Psoas muscle (tissue), 8 donors: ENCODE results near the gene SLC43A2. TPM values are rescaled to one million over a fixed set of nuclear protein-coding genes. Genes with fewer than 3 reads are reported as not detected.
A peak's percentile ranks its signal among the peaks of the same experiment; 100 is the strongest.

Source experiments
- ATAC-seq, 4 donors: fragments of 200-7000 bp; cut with Tn5 transposase; one replicate each; pipeline ENCODE4 v1.9.1; 2020; ENCODE audit warnings: moderate library complexity in 3 of 4, mild to moderate bottlenecking in 2 of 4
- DNase-seq, 2 donors: peaks; one replicate each; pipeline ENCODE4 v3.0.0-alpha.2; 2020
- H3K27ac ChIP-seq: fragments of 200-600 bp; one replicate; pipeline ENCODE4 v1.8.0; 2022
- H3K27me3 ChIP-seq, 3 donors: fragments of 200-600 bp in 1 of 3; one replicate each; pipeline versions ENCODE4 v1.6.1 to v1.8.0; 2013 to 2022; ENCODE audit warnings: low read length in 2 of 3, mild to moderate bottlenecking in 2 of 3, moderate library complexity in 1 of 3; ENCODE audit not compliant: insufficient read depth in 3 of 3
- H3K36me3 ChIP-seq, 2 donors: fragments of 200-600 bp in 1 of 2; one replicate each; pipeline versions ENCODE4 v1.6.1 to v1.8.0; 2013 to 2022; ENCODE audit warnings: low read depth in 1 of 2, mild to moderate bottlenecking in 1 of 2, moderate library complexity in 1 of 2; ENCODE audit not compliant: insufficient read depth in 1 of 2
- H3K4me1 ChIP-seq: fragments of 200-600 bp; one replicate; pipeline ENCODE4 v1.8.0; 2022
- H3K4me3 ChIP-seq: fragments of 200-600 bp; one replicate; pipeline ENCODE4 v1.8.0; 2022; ENCODE audit warnings: mild to moderate bottlenecking
- H3K9me3 ChIP-seq: fragments of 200-600 bp; one replicate; pipeline ENCODE4 v1.8.0; 2022
- WGBS, 3 donors: extraction: QIAGEN DNeasy Blood & Tissue Kit; methylation state at CpG; one replicate each; pipeline versions ENCODE4 v1.1.6 to v1.1.7; 2013; 5-methylcytosine and 5-hydroxymethylcytosine counted together
- intact Hi-C, 2 donors: fragments of 100-400 bp; cut with DNase I; formaldehyde crosslinking; loops; one replicate each; pipeline versions ENCODE4 v1.11.0 to v1.14.2; 2022
- polyA plus RNA-seq, 3 donors: library from polyadenylated mRNA; stranded (reverse); fragments of 200-250 nt; gene quantifications; one replicate each; pipeline ENCODE4 v1.2.3, GENCODE V29; 2013
- total RNA-seq, 4 donors: library from RNA; stranded (reverse); fragmentation: NEBNext Ultra II Directional in 2 of 4; extraction: Animal tissue kit (Norgen Biotek cat#: 25700) in 2 of 4; gene quantifications; one replicate each; pipeline versions ENCODE4 v1.2.1 to v1.2.4, GENCODE V29; 2021 to 2023
- TF ChIP-seq, protein P1 (sequence below): fragments of 200-600 bp; IDR thresholded peaks from one replicate; pipeline ENCODE4 v1.8.0; 2022; ENCODE audit warnings: antibody characterized with exemption
- donor health status: healthy with polysubstance abuse.
- donor health status: DM: no; HTN: no; CAD: no; lungs with moderate emphysema.
- donor health status: Bipolar disorder and iron deficiency.
- donor health status: healthy.
- donor health status: DM: yes; HTN: yes; CAD: no.
- donor health status: DM: no; HTN: no; CAD: no.
- donor health status: DM: no; HTN: no; CAD: no.
- donor health status: DM: yes; HTN: yes; CAD: no.

Gene SLC43A2
- total and polyA plus RNA-seq, 7 donors, result 9.5 to 70.5 (median 21.7) TPM

DNA sequence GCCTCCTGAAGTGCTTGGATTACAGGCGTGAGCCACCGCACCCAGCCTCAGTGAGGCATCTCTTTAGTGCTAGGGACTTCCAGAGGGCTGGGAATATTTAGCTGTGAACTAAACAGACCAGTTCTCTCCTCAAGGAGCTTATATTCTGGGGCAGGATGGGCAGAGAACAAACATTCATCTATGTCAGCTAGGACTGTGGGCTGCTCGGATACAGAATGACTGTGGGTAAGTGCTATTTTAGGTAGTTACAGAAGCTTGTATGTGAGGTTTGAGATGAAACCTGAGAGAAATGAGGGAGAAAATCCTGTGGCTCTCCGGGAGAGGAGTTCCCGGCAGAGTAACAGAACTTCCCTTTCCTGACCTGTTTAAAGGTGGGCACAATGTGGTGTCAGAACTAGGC lies 106.0 kb downstream of the SLC43A2 start:
- Histone ChIP-seq H3K36me3 (peaks cover 0 to 33% of the 10 kb centered on the region in 2 donors), H3K9me3 (no peaks in the 10 kb centered on the region), H3K4me1 (peaks cover 40% of the 10 kb centered on the region), H3K4me3 (no peak overlapping the region), H3K27me3 (no peaks in the 10 kb centered on the region), H3K27ac (no peak overlapping the region)
- DNase-seq, result no peak
- 94 to 98% (median 96%) methylated on average over 5 of the region's 5 CpGs for WGBS, 3 donors
- intact Hi-C loops, result no loop called here
- TF ChIP-seq, protein P1, sequence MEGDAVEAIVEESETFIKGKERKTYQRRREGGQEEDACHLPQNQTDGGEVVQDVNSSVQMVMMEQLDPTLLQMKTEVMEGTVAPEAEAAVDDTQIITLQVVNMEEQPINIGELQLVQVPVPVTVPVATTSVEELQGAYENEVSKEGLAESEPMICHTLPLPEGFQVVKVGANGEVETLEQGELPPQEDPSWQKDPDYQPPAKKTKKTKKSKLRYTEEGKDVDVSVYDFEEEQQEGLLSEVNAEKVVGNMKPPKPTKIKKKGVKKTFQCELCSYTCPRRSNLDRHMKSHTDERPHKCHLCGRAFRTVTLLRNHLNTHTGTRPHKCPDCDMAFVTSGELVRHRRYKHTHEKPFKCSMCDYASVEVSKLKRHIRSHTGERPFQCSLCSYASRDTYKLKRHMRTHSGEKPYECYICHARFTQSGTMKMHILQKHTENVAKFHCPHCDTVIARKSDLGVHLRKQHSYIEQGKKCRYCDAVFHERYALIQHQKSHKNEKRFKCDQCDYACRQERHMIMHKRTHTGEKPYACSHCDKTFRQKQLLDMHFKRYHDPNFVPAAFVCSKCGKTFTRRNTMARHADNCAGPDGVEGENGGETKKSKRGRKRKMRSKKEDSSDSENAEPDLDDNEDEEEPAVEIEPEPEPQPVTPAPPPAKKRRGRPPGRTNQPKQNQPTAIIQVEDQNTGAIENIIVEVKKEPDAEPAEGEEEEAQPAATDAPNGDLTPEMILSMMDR, result no peak
- no peak for ATAC-seq

GRCh38 chr17:1521086-1521640 lies 107.5 kb downstream of the SLC43A2 start:
- H3K9me3 ChIP-seq, result no peaks in the 10 kb centered on the region
- TF ChIP-seq, protein P1, result no peak
- H3K27me3 ChIP-seq, result no peaks in the 10 kb centered on the region
- peaks cover 0 to 33% of the 10 kb centered on the region in 2 donors for H3K36me3 ChIP-seq
- DNase-seq (peak in 1 of 2 donors; percentile 75), ATAC-seq (peak; percentile 31 to 49 (median 41))
- H3K4me1 ChIP-seq, result peaks cover 45% of the 10 kb centered on the region
- H3K27ac ChIP-seq, result peak overlapping the region; percentile 80
- WGBS, 3 donors, result 22 to 38% (median 28%) methylated on average over 10 of the region's 10 CpGs
- intact Hi-C loops, result no loop called here
- H3K4me3 ChIP-seq, result no peak overlapping the region

GRCh38 chr17:1519678-1520077 lies 109.0 kb downstream of the SLC43A2 start:
- no peak overlapping the region for H3K27ac ChIP-seq
- peaks cover 0 to 29% of the 10 kb centered on the region in 2 donors for H3K36me3 ChIP-seq
- H3K9me3 ChIP-seq, result no peaks in the 10 kb centered on the region
- H3K4me1 ChIP-seq, result peaks cover 39% of the 10 kb centered on the region
- intact Hi-C loops, result loop anchor here (5.0 kb wide), 3 partner anchors 62 to 242 kb away; partner anchors contain the start of genes CRK (in 1 of the 2) and TRARG1 (in 1 of the 2)
- TF ChIP-seq, protein P1, result no peak
- 85 to 90% (median 86%) methylated on average over 7 of the region's 7 CpGs for WGBS, 3 donors
- ATAC-seq (no peak), DNase-seq (no peak)
- no peak overlapping the region for H3K4me3 ChIP-seq
- H3K27me3 ChIP-seq, result no peaks in the 10 kb centered on the region

Other genes with a start within 250 kb of the SLC43A2 start
- gene YWHAE, start 228.6 kb downstream of the SLC43A2 start, total RNA-seq, result 100 to 1,000 TPM; 641 to 874 (median 838) TPM
- gene YWHAE, start 228.6 kb downstream of the SLC43A2 start, polyA plus RNA-seq, result 100 to 1,000 TPM; 655 to 927 (median 670) TPM
- gene CRK, start 172.6 kb downstream of the SLC43A2 start, total RNA-seq, result 10 to 100 TPM; 26.4 to 60.4 (median 33.1) TPM
- gene CRK, start 172.6 kb downstream of the SLC43A2 start, polyA plus RNA-seq, result 10 to 100 TPM; 29.7 to 48.0 (median 40.4) TPM
- gene MYO1C, start 136.1 kb downstream of the SLC43A2 start, total RNA-seq, result 10 to 100 TPM; 68.1 to 82.7 (median 73.2) TPM
- gene MYO1C, start 136.1 kb downstream of the SLC43A2 start, polyA plus RNA-seq, result 10 to 100 TPM; 24.0 to 32.7 (median 28.4) TPM
- 10 to 100 TPM; 35.7 to 41.8 (median 40.1) TPM for gene INPP5K, start 112.2 kb downstream of the SLC43A2 start, total RNA-seq
- 10 to 100 TPM; 25.6 to 45.4 (median 30.9) TPM for gene INPP5K, start 112.2 kb downstream of the SLC43A2 start, polyA plus RNA-seq
- 10 to 100 TPM; 23.7 to 45.0 (median 43.5) TPM for gene PITPNA, start 66.0 kb downstream of the SLC43A2 start, total RNA-seq
- gene PITPNA, start 66.0 kb downstream of the SLC43A2 start, polyA plus RNA-seq, result 10 to 100 TPM; 23.7 to 43.8 (median 40.0) TPM
- 1 to 10 TPM; 5.2 to 8.9 (median 6.4) TPM for gene SCARF1, start 16.9 kb upstream of the SLC43A2 start, total RNA-seq
- 1 to 10 TPM; 2.0 to 4.9 (median 4.1) TPM for gene SCARF1, start 16.9 kb upstream of the SLC43A2 start, polyA plus RNA-seq
- gene RILP, start 21.0 kb upstream of the SLC43A2 start, total RNA-seq, result 10 to 100 TPM; 23.3 to 44.5 (median 29.8) TPM
- gene RILP, start 21.0 kb upstream of the SLC43A2 start, polyA plus RNA-seq, result 10 to 100 TPM; 26.8 to 49.9 (median 39.1) TPM
- gene PRPF8, start 56.0 kb upstream of the SLC43A2 start, total RNA-seq, result 100 to 1,000 TPM; 218 to 305 (median 223) TPM
- 100 to 1,000 TPM in 1 of 3 donors, 10 to 100 TPM in 2; 84.8 to 138 (median 90.2) TPM for gene PRPF8, start 56.0 kb upstream of the SLC43A2 start, polyA plus RNA-seq
- 1 to 10 TPM; 1.6 to 2.9 (median 1.9) TPM for gene TLCD2, start 81.5 kb upstream of the SLC43A2 start, total RNA-seq
- 1 to 10 TPM; 1.1 to 1.4 (median 1.1) TPM for gene TLCD2, start 81.5 kb upstream of the SLC43A2 start, polyA plus RNA-seq
- 10 to 100 TPM; 15.1 to 23.7 (median 20.8) TPM for gene WDR81, start 95.9 kb upstream of the SLC43A2 start, total RNA-seq
- 10 to 100 TPM; 18.1 to 27.9 (median 18.5) TPM for gene WDR81, start 95.9 kb upstream of the SLC43A2 start, polyA plus RNA-seq
- 1 to 10 TPM in 2 of 4 donors, under 1 TPM in 2; 0.74 to 4.0 (median 2.2) TPM for gene SERPINF2, start 114.0 kb upstream of the SLC43A2 start, total RNA-seq
- 1 to 10 TPM; 2.4 to 3.9 (median 3.7) TPM for gene SERPINF2, start 114.0 kb upstream of the SLC43A2 start, polyA plus RNA-seq
- 100 to 1,000 TPM; 300 to 485 (median 454) TPM for gene SERPINF1, start 133.2 kb upstream of the SLC43A2 start, total RNA-seq
- 100 to 1,000 TPM; 236 to 500 (median 365) TPM for gene SERPINF1, start 133.2 kb upstream of the SLC43A2 start, polyA plus RNA-seq
- 10 to 100 TPM in 2 of 4 donors, 1 to 10 TPM in 2; 8.8 to 18.0 (median 12.7) TPM for gene SMYD4, start 201.1 kb upstream of the SLC43A2 start, total RNA-seq
- 10 to 100 TPM in 1 of 3 donors, 1 to 10 TPM in 2; 8.0 to 22.4 (median 8.4) TPM for gene SMYD4, start 201.1 kb upstream of the SLC43A2 start, polyA plus RNA-seq
- 10 to 100 TPM; 52.6 to 82.1 (median 75.2) TPM for gene RPA1, start 201.2 kb upstream of the SLC43A2 start, total RNA-seq
- 10 to 100 TPM; 22.1 to 49.8 (median 22.7) TPM for gene RPA1, start 201.2 kb upstream of the SLC43A2 start, polyA plus RNA-seq